Activated T-cell treated with anti-CD3 and anti-CD28 coated beads for 1 hour (primary cell): ENCODE data around the gene MCOLN2.
"Not testable (repeated sequence)": the region's sequence is repeated elsewhere in the genome, so short reads cannot be mapped to it uniquely, and the experiment has no call there.

Experiments used
- DNase-seq: peaks from one replicate; pipeline ENCODE4 v3.0.0-alpha.2; 2020; ENCODE audit warnings: low read depth

Gene MCOLN2

GRCh38 chr1:84996846-84997666, at the start of gene MCOLN2:
TSS of gene MCOLN2 (minus strand) at chr1:84997113. CDS start at chr1:84996872, 241 bp downstream.
- peak; percentile 28 for DNase-seq

GRCh38 chr1:85042413-85042812, 45.5 kb upstream of the MCOLN2 start:
- no peak for DNase-seq

GRCh38 chr1:85041793-85042192, 44.9 kb upstream of the MCOLN2 start:
- DNase-seq = no peak

GRCh38 chr1:85033221-85033620, 36.3 kb upstream of the MCOLN2 start:
- no peak for DNase-seq

- no peak for DNase-seq
Observed at GRCh38 chr1:85030536-85030935, 33.6 kb upstream of the MCOLN2 start.

- no peak for DNase-seq
Observed at GRCh38 chr1:85028151-85028550, 31.2 kb upstream of the MCOLN2 start.

- no peak for DNase-seq
Observed at GRCh38 chr1:85027242-85027983, 30.5 kb upstream of the MCOLN2 start.

GRCh38 chr1:85025940-85026339, 29.0 kb upstream of the MCOLN2 start:
- DNase-seq = no peak

GRCh38 chr1:85024736-85025135, 27.8 kb upstream of the MCOLN2 start:
- DNase-seq = no peak

GRCh38 chr1:85022700-85023099, 25.8 kb upstream of the MCOLN2 start:
- no peak for DNase-seq

- DNase-seq = no peak
Observed at GRCh38 chr1:85019994-85020393, 23.1 kb upstream of the MCOLN2 start.

- DNase-seq = no peak
Observed at GRCh38 chr1:85015826-85016225, 18.9 kb upstream of the MCOLN2 start.

GRCh38 chr1:85005641-85006040, 8.7 kb upstream of the MCOLN2 start:
- not testable (repeated sequence) for DNase-seq

- no peak for DNase-seq
Observed at GRCh38 chr1:85001742-85002141, 4.8 kb upstream of the MCOLN2 start.

GRCh38 chr1:84998642-84999280, 1.8 kb upstream of the MCOLN2 start:
- DNase-seq = peak; percentile 36

- no peak for DNase-seq
Observed at GRCh38 chr1:84997667-84998600, 1.0 kb upstream of the MCOLN2 start.

GRCh38 chr1:84995484-84996334, 1.2 kb downstream of the MCOLN2 start:
- no peak for DNase-seq

- DNase-seq = no peak
Observed at GRCh38 chr1:84991097-84991920, 5.6 kb downstream of the MCOLN2 start.

- DNase-seq = no peak
Observed at GRCh38 chr1:84988588-84988987, 8.3 kb downstream of the MCOLN2 start.

- DNase-seq = not testable (repeated sequence)
Observed at GRCh38 chr1:84986561-84986960, 10.4 kb downstream of the MCOLN2 start.
